SK-N-MC (cell line): ENCODE measurements around the gene SEC24D.

Experiments used
- DNase-seq: peaks from one replicate; pipeline ENCODE4 v3.0.0-alpha.2; 2011; ENCODE audit warnings: low read depth, low spot score
- H3K27ac ChIP-seq: fragments of 200-600 bp; sonication (generic); 2 replicates; pipeline ENCODE4 v1.5.1; 2016; ENCODE audit warnings: mixed run types
- H3K36me3 ChIP-seq: fragments of 200-600 bp; sonication (generic); 2 replicates; pipeline ENCODE4 v1.6.1; 2017; ENCODE audit warnings: antibody characterized with exemption, low read length, mixed read lengths; ENCODE audit not compliant: insufficient read depth
- H3K4me3 ChIP-seq: fragments of 200-600 bp; sonication (generic); 2 replicates; pipeline ENCODE4 v1.5.1; 2016
- H3K9ac ChIP-seq: fragments of 200-600 bp; sonication (generic); 2 replicates; pipeline ENCODE4 v1.8.0; 2017; ENCODE audit warnings: mixed run types, mixed read lengths; ENCODE audit not compliant: insufficient read length
- H3K9me3 ChIP-seq: fragments of 200-600 bp; sonication (generic); 2 replicates; pipeline ENCODE4 v1.6.1; 2017; ENCODE audit warnings: low read depth, mild to moderate bottlenecking, antibody characterized with exemption, low read length, moderate library complexity, mixed read lengths
- EZH2 ChIP-seq: fragments of 200-600 bp; sonication (generic); IDR thresholded peaks from one replicate; pipeline ENCODE4 v1.6.1; 2017; ENCODE audit warnings: antibody characterized with exemption
- FOXP2 ChIP-seq: optimal IDR thresholded peaks from 2 replicates; pipeline ENCODE3; 2011; ENCODE audit warnings: mild to moderate bottlenecking, moderate library complexity; ENCODE audit not compliant: insufficient read depth; ENCODE audit errors: extremely low read length, control extremely low read depth
- POLR2AphosphoS5 ChIP-seq: IDR thresholded peaks from 2 replicates; pipeline ENCODE4 v1.6.1; 2012; ENCODE audit warnings: mild to moderate bottlenecking, low read depth, low read length, borderline replicate concordance

Gene SEC24D

DNA sequence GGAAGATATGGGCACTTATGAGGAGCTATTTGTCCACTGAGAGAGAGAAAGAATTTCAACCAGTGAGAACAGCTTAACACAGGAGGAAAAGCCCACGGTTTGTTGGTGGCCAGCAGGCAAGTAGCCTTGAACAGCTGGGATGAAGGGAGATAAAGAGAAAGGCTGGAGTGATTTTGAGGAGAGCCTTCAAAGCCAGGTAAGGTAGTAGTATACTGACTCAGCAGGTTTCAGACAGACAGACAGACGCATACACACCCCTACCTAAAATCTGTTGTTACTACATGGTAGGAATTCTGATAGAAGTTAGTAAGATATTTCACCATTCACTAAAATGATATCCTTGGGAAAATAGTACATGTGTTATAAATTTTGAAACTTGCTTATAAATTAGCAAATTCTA lies 60.5 kb downstream of the SEC24D start:
- TF ChIP-seq FOXP2 (no peak), POLR2AphosphoS5 (no peak), EZH2 (no peak)
- peak overlapping the region; percentile 94 for H3K27ac ChIP-seq

DNA sequence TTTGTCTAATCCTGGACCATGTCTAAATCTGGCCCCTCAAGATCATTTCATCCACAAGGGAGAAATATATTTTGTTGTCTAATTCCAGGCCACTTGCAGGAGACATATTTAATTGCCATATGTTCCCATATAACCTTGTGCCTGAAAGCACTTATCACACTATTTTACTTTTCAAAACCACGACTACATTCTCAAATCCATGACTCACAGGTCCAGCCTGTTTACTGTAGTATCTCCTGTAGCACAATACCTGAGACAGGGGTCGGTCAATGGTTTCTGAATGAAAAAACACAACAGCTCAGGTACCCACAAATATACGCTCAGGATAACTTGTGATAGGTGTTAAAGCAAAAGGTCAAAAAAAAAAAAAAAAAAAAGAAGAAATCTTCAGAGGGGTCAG lies 60.9 kb downstream of the SEC24D start:
- Histone ChIP-seq H3K9ac (no peak overlapping the region), H3K4me3 (no peak overlapping the region), H3K27ac (no peak overlapping the region; the same call in 1 of the 2 replicates), H3K9me3 (no peaks in the 10 kb centered on the region), H3K36me3 (no peaks in the 10 kb centered on the region)
- DNase-seq, result no peak
- TF ChIP-seq FOXP2, result no peak
- TF ChIP-seq EZH2, result no peak
- no peak for TF ChIP-seq POLR2AphosphoS5

More for the DNA sequence above, 60.5 kb downstream of the SEC24D start:
- no peak for DNase-seq
- Histone ChIP-seq H3K36me3 (no peaks in the 10 kb centered on the region), H3K4me3 (no peak overlapping the region), H3K9ac (no peak overlapping the region), H3K9me3 (no peaks in the 10 kb centered on the region)

GRCh38 chr4:118774321-118774720 lies 61.6 kb downstream of the SEC24D start:
- Histone ChIP-seq H3K36me3 (no peaks in the 10 kb centered on the region), H3K27ac (no peak overlapping the region), H3K4me3 (no peak overlapping the region), H3K9ac (no peak overlapping the region), H3K9me3 (no peaks in the 10 kb centered on the region)
- DNase-seq, result no peak
- no peak for TF ChIP-seq EZH2
- TF ChIP-seq FOXP2, result no peak
- no peak for TF ChIP-seq POLR2AphosphoS5

DNA sequence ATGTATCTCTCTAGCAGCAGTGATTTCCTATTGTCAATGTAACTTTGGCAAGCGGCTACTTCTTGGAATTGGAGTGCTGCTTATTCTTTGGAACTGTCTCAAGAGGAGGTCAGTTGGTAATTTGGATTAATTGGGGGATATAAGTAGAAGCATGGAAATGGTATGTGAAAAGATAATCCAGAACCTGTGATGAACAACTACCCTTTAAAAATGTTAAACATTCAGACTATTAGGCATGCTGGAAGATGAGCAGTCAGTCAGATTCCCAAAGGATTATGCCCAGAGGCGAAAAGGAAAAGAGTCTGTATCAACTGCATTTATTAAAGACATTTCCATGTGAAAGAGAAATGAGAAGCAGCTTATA lies 62.5 kb downstream of the SEC24D start:
- Histone ChIP-seq H3K27ac (0 out of 2 replicates have a peak overlapping the region, but pooled peaks have one; percentile 25), H3K4me3 (no peak overlapping the region), H3K9me3 (no peaks in the 10 kb centered on the region), H3K9ac (no peak overlapping the region), H3K36me3 (no peaks in the 10 kb centered on the region)
- no peak for TF ChIP-seq FOXP2
- DNase-seq, result no peak

DNA sequence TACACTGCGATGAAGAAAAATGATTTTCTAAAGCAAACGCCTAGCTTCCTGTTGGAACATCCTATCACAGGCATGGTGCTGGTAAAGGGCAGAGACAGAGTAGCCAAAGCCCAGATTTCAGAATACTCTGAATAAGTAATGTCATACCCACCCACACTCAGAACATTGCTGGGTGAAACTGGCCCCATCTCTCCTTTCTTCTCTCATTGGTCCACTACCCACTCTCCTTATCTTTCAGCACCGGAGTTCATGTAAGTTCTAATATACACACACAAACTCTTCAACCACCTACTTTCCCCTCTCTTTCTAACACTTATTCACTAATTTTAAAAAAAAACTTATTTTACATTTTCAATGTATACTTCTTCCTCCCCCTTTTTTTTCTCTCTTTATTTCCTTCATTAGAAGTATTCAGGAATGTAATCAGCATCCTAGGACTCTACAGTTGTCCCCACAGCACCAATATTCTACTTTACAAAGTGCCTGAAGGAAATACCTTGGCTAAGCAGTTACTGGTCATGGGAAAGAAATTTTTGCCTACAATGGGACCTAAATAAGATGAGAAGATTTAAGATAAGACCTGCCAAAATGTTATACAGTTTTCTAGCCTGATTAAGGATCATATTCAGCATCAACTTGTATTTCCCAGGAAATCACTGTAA lies 63.0 kb downstream of the SEC24D start:
- no peak for TF ChIP-seq EZH2
- no peak for TF ChIP-seq FOXP2
- no peak for TF ChIP-seq POLR2AphosphoS5
- Histone ChIP-seq H3K4me3 (no peak overlapping the region), H3K9me3 (no peaks in the 10 kb centered on the region), H3K9ac (no peak overlapping the region), H3K27ac (0 out of 2 replicates have a peak overlapping the region, but pooled peaks have one; percentile 25), H3K36me3 (no peaks in the 10 kb centered on the region)
- no peak for DNase-seq

- DNase-seq, result no peak
- Histone ChIP-seq H3K4me3 (no peak overlapping the region), H3K27ac (no peak overlapping the region)
These were observed 63.7 kb downstream of the SEC24D start for GRCh38 chr4:118772081-118772766.

GRCh38 chr4:118770741-118771187 lies 65.2 kb downstream of the SEC24D start:
- no peak for DNase-seq
- Histone ChIP-seq H3K9ac (no peak overlapping the region), H3K4me3 (no peak overlapping the region), H3K9me3 (no peaks in the 10 kb centered on the region), H3K36me3 (peaks cover 12% of the 10 kb centered on the region; the same call in 1 of the 2 replicates), H3K27ac (no peak overlapping the region)
- TF ChIP-seq EZH2 (no peak), FOXP2 (no peak), POLR2AphosphoS5 (no peak)

More at GRCh38 chr4:118772081-118772766, 63.7 kb downstream of the SEC24D start:
- H3K36me3 ChIP-seq, result no peaks in the 10 kb centered on the region
- TF ChIP-seq EZH2, result no peak
- no peak for TF ChIP-seq POLR2AphosphoS5
- TF ChIP-seq FOXP2, result no peak
- no peak overlapping the region for H3K9ac ChIP-seq
- H3K9me3 ChIP-seq, result no peaks in the 10 kb centered on the region

GRCh38 chr4:118769161-118769560 lies 66.8 kb downstream of the SEC24D start:
- no peak for DNase-seq
- H3K9ac ChIP-seq, result peak overlapping the region; percentile 7
- no peak overlapping the region for H3K4me3 ChIP-seq
- peaks cover 17% of the 10 kb centered on the region; the same call in 1 of the 2 replicates for H3K36me3 ChIP-seq
- TF ChIP-seq POLR2AphosphoS5 (no peak), FOXP2 (no peak), EZH2 (no peak)
- no peak overlapping the region for H3K27ac ChIP-seq
- no peaks in the 10 kb centered on the region for H3K9me3 ChIP-seq

DNA sequence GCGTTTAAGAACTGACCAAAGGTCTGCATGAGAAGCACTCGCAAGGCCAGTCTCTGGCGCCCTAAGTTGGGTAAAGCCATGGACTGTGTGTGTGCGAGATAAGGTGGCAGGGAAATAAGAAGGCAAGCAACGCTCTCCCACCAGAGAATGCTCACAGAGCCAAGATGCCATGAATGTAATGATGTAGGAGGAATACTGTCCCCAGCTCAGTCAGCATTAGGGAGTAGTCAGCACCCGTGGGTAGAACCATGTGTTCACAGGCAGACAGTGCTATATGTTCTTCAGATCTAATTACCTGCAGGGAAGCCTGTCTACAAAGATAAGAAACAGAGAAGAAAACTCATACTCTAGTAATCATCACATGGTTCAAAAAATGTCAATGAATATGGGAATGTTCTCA lies 68.8 kb downstream of the SEC24D start:
- H3K9me3 ChIP-seq, result no peaks in the 10 kb centered on the region
- H3K36me3 ChIP-seq, result peaks cover 17% of the 10 kb centered on the region; the same call in 1 of the 2 replicates
- no peak overlapping the region for H3K27ac ChIP-seq
- no peak overlapping the region for H3K4me3 ChIP-seq
- no peak for DNase-seq
- TF ChIP-seq EZH2 (no peak), POLR2AphosphoS5 (no peak), FOXP2 (no peak)
- H3K9ac ChIP-seq, result no peak overlapping the region
